ENCODE data around the gene RABIF. TPM values are rescaled to one million over a fixed set of nuclear protein-coding genes. Genes with fewer than 3 reads are reported as not detected.

Gene RABIF
- total and polyA plus RNA-seq, 3 experiments from 2014 or later, result 13.9 to 22.2 (median 14.0) TPM

Other genes with a start within 250 kb of the RABIF start
- gene SYT2, start 178.7 kb downstream of the RABIF start, total RNA-seq, result not detected
- gene SYT2, start 178.7 kb downstream of the RABIF start, polyA plus RNA-seq, result not detected
- gene KDM5B, start 80.7 kb downstream of the RABIF start, total RNA-seq, result 10 to 100 TPM; 18.6 to 22.7 TPM
- gene KDM5B, start 80.7 kb downstream of the RABIF start, polyA plus RNA-seq, result 14.2 TPM
- under 1 TPM in 1 of 2 experiments, not detected in 1; 0.51 TPM for gene PCAT6, start 78.2 kb downstream of the RABIF start, total RNA-seq
- gene PCAT6, start 78.2 kb downstream of the RABIF start, polyA plus RNA-seq, result 0.56 TPM
- gene KLHL12, start 38.1 kb upstream of the RABIF start, total RNA-seq, result 10 to 100 TPM; 40.2 to 40.9 TPM
- 21.2 TPM for gene KLHL12, start 38.1 kb upstream of the RABIF start, polyA plus RNA-seq
- gene ADIPOR1, start 69.2 kb upstream of the RABIF start, total RNA-seq, result 10 to 100 TPM; 91.0 to 95.4 TPM
- gene ADIPOR1, start 69.2 kb upstream of the RABIF start, polyA plus RNA-seq, result 104 TPM
- 10 to 100 TPM; 23.9 to 26.0 TPM for gene CYB5R1, start 78.1 kb upstream of the RABIF start, total RNA-seq
- gene CYB5R1, start 78.1 kb upstream of the RABIF start, polyA plus RNA-seq, result 52.7 TPM
- 10 to 100 TPM; 76.9 to 77.2 TPM for gene TMEM183A, start 118.2 kb upstream of the RABIF start, total RNA-seq
- gene TMEM183A, start 118.2 kb upstream of the RABIF start, polyA plus RNA-seq, result 55.4 TPM
- gene PPFIA4, start 137.3 kb upstream of the RABIF start, total RNA-seq, result 1 to 10 TPM; 1.2 to 1.5 TPM
- gene PPFIA4, start 137.3 kb upstream of the RABIF start, polyA plus RNA-seq, result not detected
- not detected for gene MYOG, start 196.9 kb upstream of the RABIF start, total RNA-seq
- not detected for gene MYOG, start 196.9 kb upstream of the RABIF start, polyA plus RNA-seq
- gene ADORA1, start 238.6 kb upstream of the RABIF start, total RNA-seq, result not detected
- gene ADORA1, start 238.6 kb upstream of the RABIF start, polyA plus RNA-seq, result not detected

All from CD8-positive, alpha-beta memory T cell (primary cell).